ENCODE data around the gene CMIP. TPM values are rescaled to one million over a fixed set of nuclear protein-coding genes. Genes with fewer than 3 reads are reported as not detected.

Gene CMIP
- polyA plus RNA-seq, 3 donors: 0.85 to 61.9 (median 0.93) TPM

DNA sequence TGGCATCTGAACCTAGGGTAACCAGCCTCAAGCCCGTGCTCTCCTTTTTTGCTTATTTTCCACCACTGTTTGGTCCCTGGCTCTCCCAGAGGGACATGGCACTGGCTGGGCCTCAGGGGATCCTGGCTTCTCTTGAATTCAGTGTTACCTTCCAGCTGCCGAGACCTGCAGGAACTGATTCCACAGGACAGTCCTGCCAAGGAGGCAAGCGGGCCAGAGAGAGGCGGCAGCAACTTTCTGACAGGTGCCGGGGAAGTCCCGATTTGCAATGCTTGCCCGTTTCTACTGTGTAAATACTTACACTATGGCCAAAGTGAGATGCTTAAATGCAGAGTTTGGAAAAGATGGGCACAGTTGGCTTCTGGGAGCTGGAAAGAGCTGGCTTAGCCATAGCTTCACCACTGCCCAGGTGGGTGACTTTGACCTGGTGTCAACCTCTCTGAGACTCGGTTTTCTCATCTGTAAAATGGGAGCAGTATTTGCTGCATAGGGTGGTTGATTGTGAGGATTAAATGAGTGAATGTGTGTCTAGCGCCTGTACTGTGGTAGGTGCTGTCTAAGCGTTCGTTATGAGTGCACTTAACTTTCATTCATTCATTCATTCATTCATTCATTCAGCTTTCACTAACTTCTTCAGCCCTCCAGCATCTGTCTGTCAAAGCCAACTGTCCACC, 124.9 kb downstream of the CMIP start:
- H3K4me3 ChIP-seq (replicated peaks in 1 of 3; ENCODE audit: low read depth in 2 of 3, low read length in 3 of 3): no peak overlapping the region
- Mint-ChIP-seq H3K4me1 (peaks cover 3% of the 10 kb centered on the region), H3K4me3 (no peak overlapping the region), H3K27ac (peak overlapping the region in 2 of 7 donors; percentile 73 to 78), H3K36me3 (peaks cover 26 to 48% of the 10 kb centered on the region in 2 donors), H3K9me3 (peaks cover 0 to 1% (median 0%) of the 10 kb centered on the region in 7 donors), H3K27me3 (ENCODE audit: low read depth in 3 of 3) (no peaks in the 10 kb centered on the region)
- no peak overlapping the region for H3K9ac ChIP-seq (ENCODE audit: insufficient read depth, low read length, poor library complexity, severe bottlenecking)
- H3K9me3 ChIP-seq (replicated peaks in 1 of 2; ENCODE audit: control insufficient read depth in 1 of 2, insufficient read depth in 1 of 2, low read length in 2 of 2): no peaks in the 10 kb centered on the region
- no peak overlapping the region for H2AFZ ChIP-seq (ENCODE audit: insufficient read depth, low read depth, low read length, poor library complexity, severe bottlenecking)
- no peaks in the 10 kb centered on the region for H3K4me1 ChIP-seq (ENCODE audit: control insufficient read depth in 1 of 2, insufficient read depth in 2 of 2, low read length in 2 of 2)
- DNase-seq: no peak
- 84% methylated on average over 4 of the region's 11 CpGs for WGBS (ENCODE audit: insufficient coverage)
- no peak overlapping the region for H3K27ac ChIP-seq (ENCODE audit: low read depth in 1 of 2, low read length in 2 of 2)
- peaks cover 100% of the 10 kb centered on the region for H3K79me2 ChIP-seq (ENCODE audit: insufficient read depth, low read length)
- no peaks in the 10 kb centered on the region for H3K27me3 ChIP-seq (ENCODE audit: control insufficient read depth in 2 of 2, insufficient read depth in 2 of 2, low read length in 2 of 2)
- H3K36me3 ChIP-seq (replicated peaks in 1 of 2; ENCODE audit: control insufficient read depth in 1 of 2, insufficient read depth in 2 of 2, low read length in 2 of 2): peaks cover 11 to 52% of the 10 kb centered on the region in 2 donors
- H4K20me1 ChIP-seq (ENCODE audit: insufficient read depth, low read length): peaks cover 100% of the 10 kb centered on the region
- intact Hi-C loops (cut with micrococcal nuclease): no loop called here
- TF ChIP-seq, protein P1, sequence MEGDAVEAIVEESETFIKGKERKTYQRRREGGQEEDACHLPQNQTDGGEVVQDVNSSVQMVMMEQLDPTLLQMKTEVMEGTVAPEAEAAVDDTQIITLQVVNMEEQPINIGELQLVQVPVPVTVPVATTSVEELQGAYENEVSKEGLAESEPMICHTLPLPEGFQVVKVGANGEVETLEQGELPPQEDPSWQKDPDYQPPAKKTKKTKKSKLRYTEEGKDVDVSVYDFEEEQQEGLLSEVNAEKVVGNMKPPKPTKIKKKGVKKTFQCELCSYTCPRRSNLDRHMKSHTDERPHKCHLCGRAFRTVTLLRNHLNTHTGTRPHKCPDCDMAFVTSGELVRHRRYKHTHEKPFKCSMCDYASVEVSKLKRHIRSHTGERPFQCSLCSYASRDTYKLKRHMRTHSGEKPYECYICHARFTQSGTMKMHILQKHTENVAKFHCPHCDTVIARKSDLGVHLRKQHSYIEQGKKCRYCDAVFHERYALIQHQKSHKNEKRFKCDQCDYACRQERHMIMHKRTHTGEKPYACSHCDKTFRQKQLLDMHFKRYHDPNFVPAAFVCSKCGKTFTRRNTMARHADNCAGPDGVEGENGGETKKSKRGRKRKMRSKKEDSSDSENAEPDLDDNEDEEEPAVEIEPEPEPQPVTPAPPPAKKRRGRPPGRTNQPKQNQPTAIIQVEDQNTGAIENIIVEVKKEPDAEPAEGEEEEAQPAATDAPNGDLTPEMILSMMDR (IDR thresholded peaks at IDR 0.05): no peak
- no peak overlapping the region for H3K4me2 ChIP-seq (replicated peaks; ENCODE audit: extremely low read depth, low read length, poor library complexity, severe bottlenecking)

DNA sequence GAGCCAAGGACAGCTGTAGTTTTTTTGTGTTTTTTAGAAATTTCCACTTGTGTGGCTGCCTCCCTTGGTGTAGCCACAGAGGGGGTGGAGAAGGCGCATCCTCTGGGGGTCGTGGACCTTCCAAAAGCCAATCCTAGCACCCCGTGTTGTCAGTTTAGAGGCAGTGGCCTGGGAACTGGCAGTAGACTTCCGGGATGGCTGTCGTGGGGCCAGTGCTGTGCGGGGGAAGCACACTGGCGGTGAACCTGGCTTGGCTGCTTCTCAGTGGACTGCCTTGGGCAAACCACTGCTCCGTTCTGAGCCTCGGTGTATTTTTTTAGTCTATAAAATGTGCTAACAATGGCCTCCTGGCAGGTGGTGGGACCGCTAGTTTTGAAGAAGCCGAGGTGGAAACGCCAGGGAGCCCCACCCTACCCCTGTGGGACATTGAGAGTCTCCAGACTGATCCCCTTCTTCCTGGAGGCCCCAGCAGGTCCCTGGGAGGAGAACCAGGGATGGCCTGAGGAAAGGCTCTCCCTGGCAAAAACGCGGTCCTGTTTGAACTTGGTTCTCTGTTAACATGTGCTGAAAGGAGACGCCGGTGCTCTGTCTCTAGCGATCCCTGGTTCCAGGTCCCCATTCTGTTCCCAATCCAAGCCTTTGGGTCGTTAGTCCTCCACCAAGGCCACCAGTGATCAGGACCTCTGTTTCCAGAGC, 125.7 kb downstream of the CMIP start:
- Histone ChIP-seq H3K4me1 (ENCODE audit: control insufficient read depth in 1 of 2, insufficient read depth in 2 of 2, low read length in 2 of 2) (no peaks in the 10 kb centered on the region), H3K27me3 (ENCODE audit: control insufficient read depth in 2 of 2, insufficient read depth in 2 of 2, low read length in 2 of 2) (no peaks in the 10 kb centered on the region), H3K9me3 (replicated peaks in 1 of 2; ENCODE audit: control insufficient read depth in 1 of 2, insufficient read depth in 1 of 2, low read length in 2 of 2) (no peaks in the 10 kb centered on the region), H2AFZ (ENCODE audit: insufficient read depth, low read depth, low read length, poor library complexity, severe bottlenecking) (no peak overlapping the region), H3K4me3 (replicated peaks in 1 of 3; ENCODE audit: low read depth in 2 of 3, low read length in 3 of 3) (no peak overlapping the region), H3K9ac (ENCODE audit: insufficient read depth, low read length, poor library complexity, severe bottlenecking) (no peak overlapping the region), H3K4me2 (replicated peaks; ENCODE audit: extremely low read depth, low read length, poor library complexity, severe bottlenecking) (no peak overlapping the region), H4K20me1 (ENCODE audit: insufficient read depth, low read length) (peaks cover 100% of the 10 kb centered on the region), H3K36me3 (replicated peaks in 1 of 2; ENCODE audit: control insufficient read depth in 1 of 2, insufficient read depth in 2 of 2, low read length in 2 of 2) (peaks cover 9 to 54% of the 10 kb centered on the region in 2 donors), H3K79me2 (ENCODE audit: insufficient read depth, low read length) (peaks cover 100% of the 10 kb centered on the region), H3K27ac (ENCODE audit: low read depth in 1 of 2, low read length in 2 of 2) (peak overlapping the region in 1 of 2 donors; percentile 35)
- TF ChIP-seq, protein P1 (IDR thresholded peaks at IDR 0.05): no peak
- peaks cover 3% of the 10 kb centered on the region for H3K4me1 Mint-ChIP-seq
- 95% methylated on average over 18 of the region's 18 CpGs for WGBS (ENCODE audit: insufficient coverage)
- intact Hi-C loops (cut with micrococcal nuclease): no loop called here
- peaks cover 23 to 45% of the 10 kb centered on the region in 2 donors for H3K36me3 Mint-ChIP-seq
- peak overlapping the region in 4 of 7 donors; percentile 33 to 78 (median 66) for H3K27ac Mint-ChIP-seq
- no peaks in the 10 kb centered on the region for H3K27me3 Mint-ChIP-seq (ENCODE audit: low read depth in 3 of 3)
- H3K4me3 Mint-ChIP-seq: no peak overlapping the region
- H3K9me3 Mint-ChIP-seq: peaks cover 0 to 1% (median 0%) of the 10 kb centered on the region in 7 donors
- DNase-seq: no peak

Measured in CD14-positive monocyte (primary cell).